ENCODE measurements around the gene ARFGAP3.

The ARFGAP3 gene

GRCh38 chr22:42881982-42882656 is 25.0 kb upstream of the ARFGAP3 start:
- H3K27ac ChIP-seq (ENCODE audit: low read depth, low read length) = no peak overlapping the region
- H3K4me1 ChIP-seq (ENCODE audit: insufficient read depth, low read length) = no peaks in the 10 kb centered on the region
- H3K36me3 ChIP-seq (ENCODE audit: insufficient read depth, low read length) = peaks cover 86% of the 10 kb centered on the region
- no peaks in the 10 kb centered on the region for H3K27me3 ChIP-seq (ENCODE audit: control insufficient read depth in 1 of 2, insufficient read depth in 2 of 2, low read length in 2 of 2)
- no peak overlapping the region for H3K9ac ChIP-seq (ENCODE audit: low read length)
- no peaks in the 10 kb centered on the region for H3K9me3 ChIP-seq (ENCODE audit: low read length)
- no peak overlapping the region for H3K4me3 ChIP-seq (ENCODE audit: low read depth in 1 of 2, low read length in 2 of 2)

GRCh38 chr22:42881298-42881697 is 24.2 kb upstream of the ARFGAP3 start:
- Histone ChIP-seq H3K36me3 (ENCODE audit: insufficient read depth, low read length) (peaks cover 86% of the 10 kb centered on the region), H3K4me1 (ENCODE audit: insufficient read depth, low read length) (no peaks in the 10 kb centered on the region), H3K9ac (ENCODE audit: low read length) (no peak overlapping the region), H3K9me3 (ENCODE audit: low read length) (no peaks in the 10 kb centered on the region), H3K27ac (ENCODE audit: low read depth, low read length) (no peak overlapping the region), H3K27me3 (ENCODE audit: control insufficient read depth in 1 of 2, insufficient read depth in 2 of 2, low read length in 2 of 2) (no peaks in the 10 kb centered on the region), H3K4me3 (ENCODE audit: low read depth in 1 of 2, low read length in 2 of 2) (no peak overlapping the region)

DNA sequence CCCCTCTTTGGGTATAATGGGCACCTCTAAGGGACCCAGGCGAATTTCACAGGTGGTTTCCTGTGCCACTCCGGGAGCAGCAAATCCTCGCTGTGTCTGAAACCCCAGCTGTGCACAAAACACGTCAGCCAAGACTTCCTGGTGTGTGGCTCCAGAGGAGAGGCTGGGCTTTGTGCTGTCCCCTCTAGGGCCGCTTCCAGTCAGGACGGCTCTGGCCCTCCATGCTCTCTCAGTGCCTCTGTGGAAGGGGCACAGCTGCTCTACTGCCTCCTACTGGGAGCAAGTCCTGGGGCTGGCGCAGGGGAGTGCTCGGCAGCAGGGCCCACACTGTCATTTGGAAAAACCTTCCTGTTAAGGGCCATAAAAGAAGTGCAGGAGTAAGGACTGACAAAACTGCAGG is 23.7 kb upstream of the ARFGAP3 start:
- H3K4me3 ChIP-seq (ENCODE audit: low read depth in 1 of 2, low read length in 2 of 2) = no peak overlapping the region
- no peaks in the 10 kb centered on the region for H3K27me3 ChIP-seq (ENCODE audit: control insufficient read depth in 1 of 2, insufficient read depth in 2 of 2, low read length in 2 of 2)
- H3K27ac ChIP-seq (ENCODE audit: low read depth, low read length) = no peak overlapping the region
- no peak overlapping the region for H3K9ac ChIP-seq (ENCODE audit: low read length)
- H3K36me3 ChIP-seq (ENCODE audit: insufficient read depth, low read length) = peaks cover 86% of the 10 kb centered on the region
- no peaks in the 10 kb centered on the region for H3K4me1 ChIP-seq (ENCODE audit: insufficient read depth, low read length)
- H3K9me3 ChIP-seq (ENCODE audit: low read length) = no peaks in the 10 kb centered on the region

DNA sequence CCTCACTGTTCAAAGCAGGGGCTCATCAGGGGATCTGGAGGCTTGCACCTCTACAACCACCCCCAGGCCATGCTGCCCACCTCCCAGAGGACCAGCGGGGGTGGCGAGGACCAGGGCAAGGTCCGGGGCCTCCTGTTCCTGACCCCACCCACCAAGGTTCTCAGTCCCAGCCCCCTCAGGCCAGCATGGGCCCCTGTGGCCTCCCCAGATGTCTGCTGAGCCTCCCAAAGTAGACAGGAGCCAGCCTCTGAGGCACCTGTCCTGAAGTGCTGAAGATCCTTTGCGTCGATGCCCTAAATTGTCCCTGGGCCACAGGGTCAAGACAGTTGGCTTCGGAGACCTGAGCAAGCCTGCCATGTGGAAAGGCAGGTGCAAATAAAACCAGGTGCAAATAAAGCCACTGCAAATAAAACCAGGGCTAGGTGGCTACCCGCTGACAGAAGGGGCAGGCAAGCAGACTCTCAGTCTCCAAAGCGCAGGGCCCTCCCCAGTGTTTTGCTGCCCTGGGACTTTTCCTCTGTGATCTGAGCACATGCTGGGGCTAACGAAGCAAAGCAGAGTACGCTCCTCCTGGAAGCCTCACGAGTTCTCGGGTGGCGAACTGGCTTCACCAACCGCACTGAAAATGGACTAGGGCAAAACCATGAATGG is 22.4 kb upstream of the ARFGAP3 start:
- peaks cover 83% of the 10 kb centered on the region for H3K36me3 ChIP-seq (ENCODE audit: insufficient read depth, low read length)
- H3K4me1 ChIP-seq (ENCODE audit: insufficient read depth, low read length) = no peaks in the 10 kb centered on the region
- no peak overlapping the region for H3K9ac ChIP-seq (ENCODE audit: low read length)
- no peak overlapping the region for H3K27ac ChIP-seq (ENCODE audit: low read depth, low read length)
- H3K9me3 ChIP-seq (ENCODE audit: low read length) = no peaks in the 10 kb centered on the region
- no peak overlapping the region for H3K4me3 ChIP-seq (ENCODE audit: low read depth in 1 of 2, low read length in 2 of 2)
- H3K27me3 ChIP-seq (ENCODE audit: control insufficient read depth in 1 of 2, insufficient read depth in 2 of 2, low read length in 2 of 2) = no peaks in the 10 kb centered on the region

DNA sequence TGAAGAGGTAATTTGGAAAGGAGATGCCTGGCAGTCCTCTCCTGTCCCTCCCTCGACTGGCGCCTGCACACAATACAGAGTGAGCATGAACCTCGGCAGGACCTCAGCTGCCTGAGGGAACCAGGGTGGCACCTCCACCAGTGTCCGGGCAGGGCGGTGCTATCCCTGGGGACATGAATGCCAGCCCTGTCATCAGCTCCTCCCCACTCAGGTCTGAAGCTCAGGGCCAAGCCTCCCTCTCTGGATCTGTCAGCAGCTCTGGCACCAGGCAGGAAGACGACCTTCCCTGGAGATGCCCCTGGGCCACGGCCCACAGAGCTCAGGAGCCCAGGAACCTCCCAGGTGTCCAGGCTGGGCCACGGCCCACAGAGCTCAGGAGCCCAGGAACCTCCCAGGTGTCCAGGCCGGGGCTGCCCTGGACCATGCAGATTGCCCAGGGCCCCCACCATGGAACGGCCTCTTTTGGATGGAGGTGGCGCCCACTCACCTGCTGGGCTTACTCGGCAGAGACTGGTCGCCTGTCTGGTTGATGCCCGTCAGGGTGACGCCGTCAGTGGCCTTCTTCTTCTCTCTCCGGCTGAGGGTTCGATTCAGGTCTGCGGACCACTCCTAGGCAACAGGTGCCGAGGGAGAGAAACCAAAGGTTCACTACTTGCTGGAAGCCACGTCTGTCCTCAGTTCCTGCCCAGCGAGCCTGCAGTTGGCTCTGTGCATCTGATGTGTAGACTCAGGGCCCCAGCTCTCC is 21.7 kb upstream of the ARFGAP3 start:
- no peak overlapping the region for H3K4me3 ChIP-seq (ENCODE audit: low read depth in 1 of 2, low read length in 2 of 2)
- no peaks in the 10 kb centered on the region for H3K27me3 ChIP-seq (ENCODE audit: control insufficient read depth in 1 of 2, insufficient read depth in 2 of 2, low read length in 2 of 2)
- no peaks in the 10 kb centered on the region for H3K9me3 ChIP-seq (ENCODE audit: low read length)
- no peak overlapping the region for H3K9ac ChIP-seq (ENCODE audit: low read length)
- H3K36me3 ChIP-seq (ENCODE audit: insufficient read depth, low read length) = peaks cover 75% of the 10 kb centered on the region
- no peaks in the 10 kb centered on the region for H3K4me1 ChIP-seq (ENCODE audit: insufficient read depth, low read length)
- H3K27ac ChIP-seq (ENCODE audit: low read depth, low read length) = no peak overlapping the region

DNA sequence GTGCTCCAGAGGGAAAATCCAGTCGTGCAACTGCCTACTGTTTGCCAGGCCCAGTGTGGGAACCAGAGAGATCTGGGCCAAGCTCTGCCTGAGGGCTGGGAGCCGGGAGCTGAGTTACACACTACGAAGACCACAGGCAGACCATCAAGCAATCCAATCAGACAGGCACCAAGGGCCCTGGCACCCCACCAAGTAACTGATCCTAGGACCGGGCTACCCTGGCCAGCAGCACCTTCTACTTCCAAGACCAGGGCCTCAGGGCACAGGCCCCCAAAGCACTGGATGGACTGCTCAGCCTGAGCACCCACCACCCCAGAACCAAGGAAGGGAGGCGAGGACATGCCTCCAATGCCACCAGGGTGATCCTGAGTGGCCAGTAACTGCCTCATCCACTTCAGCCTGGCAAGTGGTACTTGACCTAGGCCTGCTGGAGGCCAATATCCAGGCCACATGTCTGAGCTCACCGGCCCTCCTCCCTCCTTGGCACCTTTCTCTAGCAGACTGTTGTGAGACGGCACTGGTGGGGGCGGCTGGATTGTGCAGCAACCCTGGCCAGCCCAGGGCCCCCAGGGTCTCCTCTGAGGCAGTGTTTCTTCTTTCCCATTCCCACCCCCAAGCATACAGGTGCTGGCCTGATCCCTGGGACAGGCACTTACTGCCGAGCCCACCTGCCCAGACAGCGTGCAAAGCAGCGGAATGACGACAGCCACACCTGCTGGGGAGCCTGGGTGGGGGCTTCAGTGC is 20.7 kb upstream of the ARFGAP3 start:
- no peaks in the 10 kb centered on the region for H3K4me1 ChIP-seq (ENCODE audit: insufficient read depth, low read length)
- no peaks in the 10 kb centered on the region for H3K27me3 ChIP-seq (ENCODE audit: control insufficient read depth in 1 of 2, insufficient read depth in 2 of 2, low read length in 2 of 2)
- H3K9ac ChIP-seq (ENCODE audit: low read length) = no peak overlapping the region
- no peak overlapping the region for H3K27ac ChIP-seq (ENCODE audit: low read depth, low read length)
- H3K4me3 ChIP-seq (ENCODE audit: low read depth in 1 of 2, low read length in 2 of 2) = no peak overlapping the region
- H3K36me3 ChIP-seq (ENCODE audit: insufficient read depth, low read length) = peaks cover 72% of the 10 kb centered on the region
- H3K9me3 ChIP-seq (ENCODE audit: low read length) = no peaks in the 10 kb centered on the region

GRCh38 chr22:42877158-42877557 is 20.1 kb upstream of the ARFGAP3 start:
- Histone ChIP-seq H3K9ac (ENCODE audit: low read length) (no peak overlapping the region), H3K4me1 (ENCODE audit: insufficient read depth, low read length) (no peaks in the 10 kb centered on the region), H3K9me3 (ENCODE audit: low read length) (no peaks in the 10 kb centered on the region), H3K27ac (ENCODE audit: low read depth, low read length) (no peak overlapping the region), H3K27me3 (ENCODE audit: control insufficient read depth in 1 of 2, insufficient read depth in 2 of 2, low read length in 2 of 2) (no peaks in the 10 kb centered on the region), H3K4me3 (ENCODE audit: low read depth in 1 of 2, low read length in 2 of 2) (no peak overlapping the region), H3K36me3 (ENCODE audit: insufficient read depth, low read length) (peaks cover 71% of the 10 kb centered on the region)

GRCh38 chr22:42876041-42876440 is 19.0 kb upstream of the ARFGAP3 start:
- H3K9me3 ChIP-seq (ENCODE audit: low read length) = no peaks in the 10 kb centered on the region
- no peaks in the 10 kb centered on the region for H3K4me1 ChIP-seq (ENCODE audit: insufficient read depth, low read length)
- H3K27ac ChIP-seq (ENCODE audit: low read depth, low read length) = no peak overlapping the region
- H3K27me3 ChIP-seq (ENCODE audit: control insufficient read depth in 1 of 2, insufficient read depth in 2 of 2, low read length in 2 of 2) = no peaks in the 10 kb centered on the region
- H3K9ac ChIP-seq (ENCODE audit: low read length) = no peak overlapping the region
- H3K4me3 ChIP-seq (ENCODE audit: low read depth in 1 of 2, low read length in 2 of 2) = no peak overlapping the region
- peaks cover 73% of the 10 kb centered on the region for H3K36me3 ChIP-seq (ENCODE audit: insufficient read depth, low read length)

DNA sequence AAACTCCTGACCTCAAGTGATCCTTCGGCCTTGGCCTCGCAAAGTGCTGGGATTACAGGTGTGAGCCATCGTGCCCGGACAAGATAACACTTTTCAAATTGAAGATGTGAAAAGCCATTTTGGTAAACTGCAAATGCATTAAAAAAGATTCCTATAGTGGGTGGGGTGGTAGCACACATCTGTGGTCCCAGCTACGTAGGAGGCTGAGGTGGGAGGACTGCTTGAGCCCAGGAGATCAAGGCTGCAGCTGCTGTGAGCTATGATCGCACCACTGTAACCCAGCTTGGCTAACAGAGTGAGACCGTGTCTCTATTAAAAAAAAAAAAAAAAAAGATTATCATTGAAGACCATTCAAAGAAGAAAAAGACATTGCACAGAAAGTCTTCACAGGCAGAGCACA is 16.9 kb upstream of the ARFGAP3 start:
- no peak overlapping the region for H3K4me3 ChIP-seq (ENCODE audit: low read depth in 1 of 2, low read length in 2 of 2)
- H3K9ac ChIP-seq (ENCODE audit: low read length) = no peak overlapping the region
- H3K4me1 ChIP-seq (ENCODE audit: insufficient read depth, low read length) = peaks cover 7% of the 10 kb centered on the region
- no peaks in the 10 kb centered on the region for H3K27me3 ChIP-seq (ENCODE audit: control insufficient read depth in 1 of 2, insufficient read depth in 2 of 2, low read length in 2 of 2)
- peaks cover 65% of the 10 kb centered on the region for H3K36me3 ChIP-seq (ENCODE audit: insufficient read depth, low read length)
- H3K9me3 ChIP-seq (ENCODE audit: low read length) = no peaks in the 10 kb centered on the region
- H3K27ac ChIP-seq (ENCODE audit: low read depth, low read length) = no peak overlapping the region

- Histone ChIP-seq H3K4me1 (ENCODE audit: insufficient read depth, low read length) (peaks cover 14% of the 10 kb centered on the region), H3K27me3 (ENCODE audit: control insufficient read depth in 1 of 2, insufficient read depth in 2 of 2, low read length in 2 of 2) (no peaks in the 10 kb centered on the region), H3K36me3 (ENCODE audit: insufficient read depth, low read length) (peaks cover 58% of the 10 kb centered on the region), H3K9ac (ENCODE audit: low read length) (no peak overlapping the region), H3K4me3 (ENCODE audit: low read depth in 1 of 2, low read length in 2 of 2) (no peak overlapping the region), H3K27ac (ENCODE audit: low read depth, low read length) (no peak overlapping the region), H3K9me3 (ENCODE audit: low read length) (no peaks in the 10 kb centered on the region)
Observed at GRCh38 chr22:42873356-42873755, 16.3 kb upstream of the ARFGAP3 start.

DNA sequence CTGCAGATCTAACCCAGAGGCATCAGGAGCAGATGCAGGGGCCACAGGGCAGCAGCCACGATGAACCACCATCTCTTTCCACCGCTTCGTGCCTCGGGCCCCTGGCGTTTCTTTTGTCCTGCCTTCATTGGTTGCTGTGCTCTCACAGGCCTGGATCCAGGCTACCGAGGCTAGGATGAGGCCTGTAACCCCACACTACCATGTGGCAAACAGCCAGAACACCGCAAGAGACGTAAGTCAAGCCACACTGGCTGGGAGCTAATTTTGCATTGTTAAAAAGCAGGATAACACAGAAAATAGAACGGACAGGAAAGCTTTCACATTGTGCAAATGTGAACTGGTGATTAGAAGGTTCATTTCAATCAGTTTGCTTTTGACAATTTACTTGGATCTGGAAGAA is 15.7 kb upstream of the ARFGAP3 start:
- Histone ChIP-seq H3K9ac (ENCODE audit: low read length) (no peak overlapping the region), H3K4me1 (ENCODE audit: insufficient read depth, low read length) (peaks cover 16% of the 10 kb centered on the region), H3K36me3 (ENCODE audit: insufficient read depth, low read length) (peaks cover 53% of the 10 kb centered on the region), H3K27me3 (ENCODE audit: control insufficient read depth in 1 of 2, insufficient read depth in 2 of 2, low read length in 2 of 2) (no peaks in the 10 kb centered on the region), H3K27ac (ENCODE audit: low read depth, low read length) (no peak overlapping the region), H3K4me3 (ENCODE audit: low read depth in 1 of 2, low read length in 2 of 2) (no peak overlapping the region), H3K9me3 (ENCODE audit: low read length) (no peaks in the 10 kb centered on the region)
